ENCODE measurements around the gene PTPRA. TPM values are rescaled to one million over a fixed set of nuclear protein-coding genes. Genes with fewer than 3 reads are reported as not detected.

PTPRA gene
- total and polyA plus RNA-seq, 2 experiments from 2014 or later, result 45.1 to 51.8 TPM

DNA sequence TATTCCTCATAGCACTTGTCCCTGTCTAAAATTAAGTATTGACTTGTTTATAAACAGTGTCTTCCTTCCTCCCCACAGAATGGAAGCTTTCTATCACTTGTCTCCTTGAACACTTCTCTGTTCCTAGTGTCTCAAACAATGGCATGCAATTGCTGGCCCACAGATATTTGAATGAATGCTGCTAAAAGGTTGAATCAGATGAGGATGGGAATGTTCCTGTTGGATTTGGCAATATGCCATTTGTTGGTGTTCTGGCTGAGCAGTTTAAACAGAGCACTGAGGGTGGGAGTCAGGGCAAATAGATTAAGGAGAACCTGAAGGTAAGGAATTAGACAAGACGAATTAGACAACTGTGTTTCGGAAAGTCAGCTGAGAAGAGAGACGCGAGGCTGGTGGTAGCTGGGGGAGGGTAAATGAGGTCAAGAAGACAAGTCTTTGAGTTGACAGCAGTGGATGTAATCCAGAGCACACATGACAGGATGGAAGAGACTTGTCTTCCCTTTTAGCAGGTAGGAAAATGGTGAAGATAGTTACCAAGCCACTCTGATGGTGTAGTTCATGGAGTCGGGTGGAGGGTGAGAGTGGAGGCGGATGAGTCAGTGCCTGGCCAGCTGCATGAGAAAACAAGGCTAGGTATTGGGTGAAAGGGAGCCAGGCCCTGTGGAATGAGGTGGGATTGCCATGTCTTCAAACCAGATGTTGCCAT, 111.8 kb downstream of the PTPRA start:
- no peak overlapping the region for H3K4me2 ChIP-seq
- H4K20me1 ChIP-seq (ENCODE audit: insufficient read depth, poor library complexity, severe bottlenecking), result no peaks in the 10 kb centered on the region
- peaks cover 5% of the 10 kb centered on the region for H3K79me2 ChIP-seq
- no peak overlapping the region for H2AFZ ChIP-seq
- H3K4me3 ChIP-seq, result no peak overlapping the region
- H3K27me3 ChIP-seq, result no peaks in the 10 kb centered on the region
- H3K9me2 ChIP-seq (replicated peaks; ENCODE audit: insufficient read depth), result no peaks in the 10 kb centered on the region
- no peaks in the 10 kb centered on the region for H3K4me1 ChIP-seq (ENCODE audit: insufficient read depth)
- H3K27ac ChIP-seq, result no peak overlapping the region
- no peaks in the 10 kb centered on the region for H3K36me3 ChIP-seq (replicated peaks; ENCODE audit: insufficient read depth, low read depth)
- 74% methylated on average over 6 of the region's 6 CpGs for WGBS (ENCODE audit: low lambda C conversion rate, missing lambda C conversion rate)
- no peaks in the 10 kb centered on the region for H3K9me3 ChIP-seq (ENCODE audit: low read depth)
- peak; percentile 9 for DNase-seq (ENCODE audit: low spot score)
- TF ChIP-seq EZH2 (IDR thresholded peaks at IDR 0.05; ENCODE audit: borderline replicate concordance) (no peak), EZH2phosphoT487 (IDR thresholded peaks at IDR 0.05; ENCODE audit: low read depth, severe bottlenecking, unreplicated experiment) (no peak)
- TF ChIP-seq, protein P1, sequence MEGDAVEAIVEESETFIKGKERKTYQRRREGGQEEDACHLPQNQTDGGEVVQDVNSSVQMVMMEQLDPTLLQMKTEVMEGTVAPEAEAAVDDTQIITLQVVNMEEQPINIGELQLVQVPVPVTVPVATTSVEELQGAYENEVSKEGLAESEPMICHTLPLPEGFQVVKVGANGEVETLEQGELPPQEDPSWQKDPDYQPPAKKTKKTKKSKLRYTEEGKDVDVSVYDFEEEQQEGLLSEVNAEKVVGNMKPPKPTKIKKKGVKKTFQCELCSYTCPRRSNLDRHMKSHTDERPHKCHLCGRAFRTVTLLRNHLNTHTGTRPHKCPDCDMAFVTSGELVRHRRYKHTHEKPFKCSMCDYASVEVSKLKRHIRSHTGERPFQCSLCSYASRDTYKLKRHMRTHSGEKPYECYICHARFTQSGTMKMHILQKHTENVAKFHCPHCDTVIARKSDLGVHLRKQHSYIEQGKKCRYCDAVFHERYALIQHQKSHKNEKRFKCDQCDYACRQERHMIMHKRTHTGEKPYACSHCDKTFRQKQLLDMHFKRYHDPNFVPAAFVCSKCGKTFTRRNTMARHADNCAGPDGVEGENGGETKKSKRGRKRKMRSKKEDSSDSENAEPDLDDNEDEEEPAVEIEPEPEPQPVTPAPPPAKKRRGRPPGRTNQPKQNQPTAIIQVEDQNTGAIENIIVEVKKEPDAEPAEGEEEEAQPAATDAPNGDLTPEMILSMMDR (IDR thresholded peaks at IDR 0.05; ENCODE audit: poor library complexity), result no peak

DNA sequence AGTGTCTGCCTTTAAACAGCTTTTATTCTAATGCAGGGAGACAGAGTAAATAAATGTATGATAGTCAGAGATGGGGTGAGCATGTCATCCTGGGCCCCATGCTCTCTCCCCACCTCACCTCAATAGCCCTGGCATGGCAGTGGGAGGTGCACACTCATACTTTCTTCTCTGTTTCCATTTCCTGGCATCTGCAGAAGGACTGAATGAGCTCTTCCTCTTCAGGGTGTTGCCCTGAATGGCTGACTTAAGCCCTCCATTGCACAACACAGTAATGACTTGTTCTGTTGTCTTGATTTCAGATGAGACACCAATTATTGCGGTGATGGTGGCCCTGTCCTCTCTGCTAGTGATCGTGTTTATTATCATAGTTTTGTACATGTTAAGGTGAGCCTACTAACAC, 113.2 kb downstream of the PTPRA start:
- no peaks in the 10 kb centered on the region for H3K27me3 ChIP-seq
- H3K4me2 ChIP-seq, result no peak overlapping the region
- no peak overlapping the region for H3K4me3 ChIP-seq
- no peak overlapping the region for H3K27ac ChIP-seq
- H3K9me3 ChIP-seq (ENCODE audit: low read depth), result no peaks in the 10 kb centered on the region
- H3K36me3 ChIP-seq (replicated peaks; ENCODE audit: insufficient read depth, low read depth), result no peaks in the 10 kb centered on the region
- 98% methylated on average over 2 of the region's 2 CpGs for WGBS (ENCODE audit: low lambda C conversion rate, missing lambda C conversion rate)
- H3K4me1 ChIP-seq (ENCODE audit: insufficient read depth), result no peaks in the 10 kb centered on the region
- H3K9me2 ChIP-seq (replicated peaks; ENCODE audit: insufficient read depth), result no peaks in the 10 kb centered on the region
- H3K79me2 ChIP-seq, result peaks cover 5% of the 10 kb centered on the region
- no peak for DNase-seq (ENCODE audit: low spot score)
- H4K20me1 ChIP-seq (ENCODE audit: insufficient read depth, poor library complexity, severe bottlenecking), result no peaks in the 10 kb centered on the region
- TF ChIP-seq EZH2 (IDR thresholded peaks at IDR 0.05; ENCODE audit: borderline replicate concordance) (no peak), EZH2phosphoT487 (IDR thresholded peaks at IDR 0.05; ENCODE audit: low read depth, severe bottlenecking, unreplicated experiment) (no peak)
- TF ChIP-seq, protein P1 (IDR thresholded peaks at IDR 0.05; ENCODE audit: poor library complexity), result no peak
- no peak overlapping the region for H2AFZ ChIP-seq

DNA sequence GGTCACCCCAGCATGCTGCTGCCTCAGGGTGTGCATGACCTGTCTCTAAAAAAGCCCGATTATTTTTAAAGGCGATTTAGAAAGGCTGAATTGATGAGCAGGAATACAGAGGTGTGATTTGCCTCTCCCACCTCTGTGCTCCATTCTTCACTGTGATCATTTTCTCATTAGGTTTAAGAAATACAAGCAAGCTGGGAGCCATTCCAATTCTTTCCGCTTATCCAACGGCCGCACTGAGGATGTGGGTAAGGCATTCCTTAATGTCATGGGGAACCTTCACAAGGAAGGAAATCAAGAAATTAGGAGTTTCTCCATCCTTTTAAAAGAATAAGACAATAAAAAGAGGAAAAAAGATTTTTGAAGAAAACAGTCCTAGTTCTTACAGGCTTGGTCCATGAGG, 114.6 kb downstream of the PTPRA start:
- H3K27me3 ChIP-seq, result no peaks in the 10 kb centered on the region
- H3K4me1 ChIP-seq (ENCODE audit: insufficient read depth), result no peaks in the 10 kb centered on the region
- no peak for TF ChIP-seq EZH2phosphoT487 (IDR thresholded peaks at IDR 0.05; ENCODE audit: low read depth, severe bottlenecking, unreplicated experiment)
- TF ChIP-seq, protein P1 (IDR thresholded peaks at IDR 0.05; ENCODE audit: poor library complexity), result no peak
- no peak for TF ChIP-seq EZH2 (IDR thresholded peaks at IDR 0.05; ENCODE audit: borderline replicate concordance)
- DNase-seq (ENCODE audit: low spot score), result no peak
- H3K36me3 ChIP-seq (replicated peaks; ENCODE audit: insufficient read depth, low read depth), result no peaks in the 10 kb centered on the region
- over 99% methylated on average over 5 of the region's 5 CpGs for WGBS (ENCODE audit: low lambda C conversion rate, missing lambda C conversion rate)
- no peaks in the 10 kb centered on the region for H3K9me2 ChIP-seq (replicated peaks; ENCODE audit: insufficient read depth)
- H3K27ac ChIP-seq, result no peak overlapping the region
- H4K20me1 ChIP-seq (ENCODE audit: insufficient read depth, poor library complexity, severe bottlenecking), result no peaks in the 10 kb centered on the region
- H3K4me3 ChIP-seq, result no peak overlapping the region
- H2AFZ ChIP-seq, result no peak overlapping the region
- H3K9me3 ChIP-seq (ENCODE audit: low read depth), result no peaks in the 10 kb centered on the region
- no peaks in the 10 kb centered on the region for H3K79me2 ChIP-seq
- no peak overlapping the region for H3K4me2 ChIP-seq

Measured in hepatocyte (in vitro differentiated cells).